Activated T-helper 1 cell treated with anti-CD3 and anti-CD28 coated beads, Interleukin-12 subunit alpha, Interleukin-12 subunit beta, Interleukin-2, Interleukin-4 antibody, amounts not matched to agents 30 ng/mL and 10 ng/mL and 1 ng/mL, durations not matched to agents 14 hours and 24 hours and 36 hours (primary cell): ENCODE data around the gene SRCIN1. TPM values are rescaled to one million over a fixed set of nuclear protein-coding genes. Genes with fewer than 3 reads are reported as not detected.

Source experiments
- DNase-seq: peaks from one replicate; pipeline ENCODE4 v3.0.0; 2021; ENCODE audit warnings: low spot score
- H3K27ac Mint-ChIP-seq: one replicate; pipeline ENCODE4 v1.8.0; 2021; ENCODE audit warnings: mild to moderate bottlenecking, mixed read lengths
- H3K27me3 Mint-ChIP-seq: one replicate; pipeline ENCODE4 v1.8.0; 2022; ENCODE audit warnings: mild to moderate bottlenecking, moderate library complexity, mixed read lengths; ENCODE audit not compliant: insufficient read depth
- H3K36me3 Mint-ChIP-seq: one replicate; pipeline ENCODE4 v1.8.0; 2021; ENCODE audit warnings: low read depth, mixed read lengths
- H3K4me1 Mint-ChIP-seq: one replicate; pipeline ENCODE4 v1.8.0; 2021; ENCODE audit warnings: low read depth, mixed read lengths
- H3K4me3 Mint-ChIP-seq: one replicate; pipeline ENCODE4 v1.8.0; 2021; ENCODE audit warnings: mild to moderate bottlenecking, moderate library complexity, mixed read lengths
- H3K9me3 Mint-ChIP-seq: one replicate; pipeline ENCODE4 v1.8.0; 2021; ENCODE audit warnings: mixed read lengths
- intact Hi-C: fragments of 100-400 bp; cut with micrococcal nuclease; formaldehyde crosslinking; loops from one replicate; pipeline ENCODE4 v1.15.1; 2024
- total RNA-seq: library from RNA; stranded (reverse); gene quantifications from 2 replicates; pipeline ENCODE4 v1.2.3, GENCODE V29; 2022

Gene SRCIN1
- total RNA-seq, 1 donor from 2014 or later, result 0.44 TPM

DNA sequence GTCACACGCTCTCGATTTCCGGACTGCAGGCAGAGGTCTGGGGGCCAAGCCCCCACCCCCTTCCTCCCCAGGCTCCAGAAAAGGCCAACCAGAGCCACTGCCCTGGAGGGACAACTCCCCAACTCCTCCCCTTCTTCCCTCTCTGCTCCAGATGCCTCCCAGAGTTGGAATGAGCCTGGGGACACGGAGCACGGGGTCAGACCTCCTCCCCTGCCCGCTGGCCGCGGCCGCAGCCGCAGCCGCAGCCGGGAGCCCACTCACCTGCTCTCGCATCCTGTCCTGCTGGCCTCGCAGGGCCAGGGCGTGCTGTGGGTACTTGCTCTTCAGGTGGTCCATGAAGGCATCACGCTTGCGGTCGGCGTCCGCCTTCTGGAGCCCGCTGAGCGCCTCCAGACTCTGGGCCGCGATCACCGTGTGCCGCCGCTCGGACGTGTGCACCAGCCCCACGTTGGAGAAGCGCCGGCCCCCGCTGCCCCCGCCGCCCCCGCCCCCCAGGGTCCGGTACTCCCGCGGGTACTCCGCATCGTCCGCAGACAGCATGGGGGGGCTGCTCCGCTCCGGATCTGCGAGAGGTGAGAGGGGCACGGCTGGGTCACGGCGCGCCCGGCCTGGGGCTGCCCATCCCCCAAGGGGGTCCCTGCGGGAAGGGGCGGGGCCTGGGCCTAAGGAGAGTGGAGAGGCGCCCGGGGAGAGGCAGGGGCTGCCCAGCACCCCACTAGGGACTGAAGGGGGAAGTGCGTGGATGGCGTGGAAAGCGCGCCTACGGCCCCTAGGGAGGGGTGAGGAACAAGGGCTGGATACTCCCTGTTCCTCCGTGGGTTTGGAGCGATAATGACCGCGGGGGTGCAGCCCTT, 27.3 kb downstream of the SRCIN1 start:
- Mint-ChIP-seq H3K27ac (no peak overlapping the region), H3K36me3 (no peaks in the 10 kb centered on the region), H3K4me1 (peaks cover 1% of the 10 kb centered on the region), H3K27me3 (peaks cover 75% of the 10 kb centered on the region), H3K4me3 (no peak overlapping the region), H3K9me3 (no peaks in the 10 kb centered on the region)
- no peak for DNase-seq
- intact Hi-C loops, result loop anchor here (10.0 kb wide), 1 partner anchor 834 kb away; the partner anchor contains the start of gene HNF1B

DNA sequence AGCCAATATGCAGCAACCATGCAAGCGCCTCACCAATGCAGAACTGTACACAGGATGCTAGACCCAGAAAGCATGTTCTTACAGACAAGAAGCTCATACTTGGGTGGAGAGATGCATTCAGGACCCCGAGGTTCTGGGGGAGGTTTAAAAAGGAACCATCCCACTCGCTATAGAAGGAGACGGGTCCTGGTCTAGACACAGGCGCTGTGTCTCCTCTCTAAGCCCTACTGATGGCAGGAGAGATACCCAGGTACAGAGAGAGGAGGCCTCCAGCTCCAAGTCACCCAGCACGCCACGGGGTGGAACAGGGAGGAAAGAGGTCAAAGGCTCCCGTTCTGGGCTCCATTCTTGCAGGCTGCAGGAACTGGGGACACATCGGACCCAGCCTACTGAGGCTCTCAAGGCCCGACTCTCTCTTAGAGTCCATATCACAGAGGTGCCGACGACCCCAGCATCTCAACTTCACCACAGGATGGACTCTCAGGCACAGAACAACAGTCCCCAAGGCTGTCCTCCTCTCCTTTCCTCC, 28.0 kb downstream of the SRCIN1 start:
- no peak for DNase-seq
- Mint-ChIP-seq H3K36me3 (no peaks in the 10 kb centered on the region), H3K27me3 (peaks cover 76% of the 10 kb centered on the region), H3K27ac (no peak overlapping the region), H3K4me3 (no peak overlapping the region), H3K9me3 (no peaks in the 10 kb centered on the region), H3K4me1 (peaks cover 5% of the 10 kb centered on the region)
- intact Hi-C loops, result loop anchor here (10.0 kb wide), 1 partner anchor 833 kb away; the partner anchor contains the start of gene HNF1B

DNA sequence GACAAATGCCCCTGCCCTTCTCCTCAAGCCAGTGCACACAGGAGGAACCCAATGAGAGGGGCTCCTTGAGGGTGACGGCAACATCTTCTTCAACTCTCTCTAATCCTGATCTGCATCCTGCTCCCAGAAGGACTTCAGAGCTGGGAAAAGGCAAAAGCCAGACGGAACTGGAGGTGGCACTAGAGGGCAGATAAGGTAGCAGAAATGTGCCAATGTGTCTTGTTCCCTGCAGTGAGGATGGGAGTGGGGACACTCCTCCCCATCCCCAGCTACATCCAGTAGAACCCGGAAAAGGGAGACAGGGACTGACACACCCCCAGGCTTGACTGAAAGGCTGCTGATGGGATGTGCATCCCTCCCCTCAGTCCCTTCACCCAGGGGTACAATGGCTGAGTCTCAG, 28.5 kb downstream of the SRCIN1 start:
- Mint-ChIP-seq H3K27me3 (peaks cover 73% of the 10 kb centered on the region), H3K27ac (no peak overlapping the region), H3K36me3 (no peaks in the 10 kb centered on the region), H3K4me1 (peaks cover 5% of the 10 kb centered on the region), H3K9me3 (no peaks in the 10 kb centered on the region), H3K4me3 (no peak overlapping the region)
- DNase-seq, result no peak
- intact Hi-C loops, result loop anchor here (10.0 kb wide), 1 partner anchor 832 kb away; the partner anchor contains the start of gene HNF1B

DNA sequence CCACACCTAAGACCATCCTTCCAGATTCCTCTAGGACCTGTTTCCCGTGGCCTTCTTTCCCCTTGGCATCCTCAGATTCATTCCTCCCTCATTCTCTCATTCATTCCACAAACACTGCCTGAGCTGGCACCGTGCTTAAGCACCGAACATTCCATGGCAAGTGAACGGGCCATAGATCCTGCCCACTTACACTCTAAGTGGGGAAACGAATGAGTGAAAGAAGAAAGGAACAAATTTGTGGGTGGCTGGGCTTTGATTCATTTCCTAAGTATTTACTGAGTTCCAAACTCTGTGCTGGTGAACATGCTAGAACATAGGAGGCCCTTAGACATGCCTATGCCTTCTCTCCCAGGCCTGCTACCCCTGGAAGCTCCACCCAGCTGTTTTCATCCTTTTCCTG, 30.0 kb downstream of the SRCIN1 start:
- intact Hi-C loops, result loop anchor here (10.0 kb wide), 1 partner anchor 831 kb away; the partner anchor contains the start of gene HNF1B
- no peaks in the 10 kb centered on the region for H3K9me3 Mint-ChIP-seq
- H3K4me3 Mint-ChIP-seq, result no peak overlapping the region

GRCh38 chr17:38574712-38575111, 31.0 kb downstream of the SRCIN1 start:
- Mint-ChIP-seq H3K27me3 (peaks cover 73% of the 10 kb centered on the region), H3K4me3 (no peak overlapping the region), H3K27ac (no peak overlapping the region), H3K9me3 (no peaks in the 10 kb centered on the region), H3K36me3 (no peaks in the 10 kb centered on the region), H3K4me1 (peaks cover 5% of the 10 kb centered on the region)
- intact Hi-C loops, result loop anchor here (10.0 kb wide), 1 partner anchor 830 kb away; the partner anchor contains the start of gene HNF1B
- no peak for DNase-seq

More for the DNA sequence above, 30.0 kb downstream of the SRCIN1 start:
- no peak overlapping the region for H3K27ac Mint-ChIP-seq
- DNase-seq, result no peak
- no peaks in the 10 kb centered on the region for H3K36me3 Mint-ChIP-seq
- peaks cover 5% of the 10 kb centered on the region for H3K4me1 Mint-ChIP-seq
- H3K27me3 Mint-ChIP-seq, result peaks cover 73% of the 10 kb centered on the region

GRCh38 chr17:38572669-38573365, 32.9 kb downstream of the SRCIN1 start:
- DNase-seq, result no peak
- intact Hi-C loops, result loop anchor here (10.0 kb wide), 1 partner anchor 828 kb away; the partner anchor contains the start of gene HNF1B
- Mint-ChIP-seq H3K9me3 (no peaks in the 10 kb centered on the region), H3K4me1 (peaks cover 5% of the 10 kb centered on the region), H3K27ac (no peak overlapping the region), H3K36me3 (no peaks in the 10 kb centered on the region), H3K4me3 (no peak overlapping the region), H3K27me3 (peaks cover 69% of the 10 kb centered on the region)

DNA sequence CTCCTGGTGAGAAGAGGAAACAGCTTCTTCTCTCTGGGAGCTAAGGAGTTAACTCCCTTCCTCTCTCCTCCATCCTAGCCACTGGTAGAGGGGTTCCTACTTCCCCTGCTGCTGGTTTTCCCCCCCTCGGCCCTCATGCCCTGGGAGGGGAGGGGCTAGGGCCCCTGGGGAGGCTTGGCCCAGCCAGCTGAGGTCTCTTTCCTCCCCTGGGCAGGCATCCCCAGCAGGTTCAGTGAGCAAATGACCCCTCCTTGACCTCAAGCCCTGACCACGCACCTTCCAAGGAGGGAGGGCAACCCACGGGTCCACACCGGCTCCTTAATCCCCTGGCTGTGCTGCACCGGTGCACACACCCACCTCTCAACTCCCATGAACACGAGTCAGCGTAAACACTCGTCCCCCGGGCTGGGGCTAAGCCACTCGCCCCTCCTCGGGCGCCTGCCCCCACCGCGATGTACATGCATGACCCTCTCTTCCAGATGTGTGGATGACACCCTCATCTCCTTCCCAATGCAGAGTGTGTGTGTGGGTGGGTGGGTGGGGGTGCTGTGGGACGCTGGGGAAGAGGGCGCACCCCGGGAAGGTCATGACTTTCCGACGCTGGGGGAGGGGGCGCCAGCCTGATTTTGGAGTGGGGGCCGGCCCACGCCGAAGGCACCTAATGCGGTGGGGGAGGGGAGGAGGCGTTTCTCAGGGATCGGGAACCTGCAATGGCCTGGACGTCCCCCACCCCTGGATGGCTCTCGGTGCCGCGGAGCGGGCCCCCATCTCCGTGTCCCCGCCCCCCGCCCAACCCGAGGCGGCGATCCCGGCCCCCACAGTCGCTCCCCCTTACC, 33.7 kb downstream of the SRCIN1 start:
- intact Hi-C loops, result loop anchor here (10.0 kb wide), 1 partner anchor 827 kb away; the partner anchor contains the start of gene HNF1B
- Mint-ChIP-seq H3K4me1 (peaks cover 5% of the 10 kb centered on the region), H3K4me3 (no peak overlapping the region), H3K9me3 (no peaks in the 10 kb centered on the region), H3K27me3 (peaks cover 70% of the 10 kb centered on the region), H3K27ac (no peak overlapping the region), H3K36me3 (no peaks in the 10 kb centered on the region)
- DNase-seq, result no peak

GRCh38 chr17:38569701-38570512, 35.8 kb downstream of the SRCIN1 start:
- peaks cover 5% of the 10 kb centered on the region for H3K4me1 Mint-ChIP-seq
- H3K36me3 Mint-ChIP-seq, result no peaks in the 10 kb centered on the region
- no peaks in the 10 kb centered on the region for H3K9me3 Mint-ChIP-seq
- no peak overlapping the region for H3K27ac Mint-ChIP-seq
- DNase-seq, result no peak
- intact Hi-C loops, result loop anchor here (10.0 kb wide), 2 partner anchors 825 to 1625 kb away; partner anchors contain the start of genes AATF and HNF1B
- no peak overlapping the region for H3K4me3 Mint-ChIP-seq
- H3K27me3 Mint-ChIP-seq, result peaks cover 67% of the 10 kb centered on the region

DNA sequence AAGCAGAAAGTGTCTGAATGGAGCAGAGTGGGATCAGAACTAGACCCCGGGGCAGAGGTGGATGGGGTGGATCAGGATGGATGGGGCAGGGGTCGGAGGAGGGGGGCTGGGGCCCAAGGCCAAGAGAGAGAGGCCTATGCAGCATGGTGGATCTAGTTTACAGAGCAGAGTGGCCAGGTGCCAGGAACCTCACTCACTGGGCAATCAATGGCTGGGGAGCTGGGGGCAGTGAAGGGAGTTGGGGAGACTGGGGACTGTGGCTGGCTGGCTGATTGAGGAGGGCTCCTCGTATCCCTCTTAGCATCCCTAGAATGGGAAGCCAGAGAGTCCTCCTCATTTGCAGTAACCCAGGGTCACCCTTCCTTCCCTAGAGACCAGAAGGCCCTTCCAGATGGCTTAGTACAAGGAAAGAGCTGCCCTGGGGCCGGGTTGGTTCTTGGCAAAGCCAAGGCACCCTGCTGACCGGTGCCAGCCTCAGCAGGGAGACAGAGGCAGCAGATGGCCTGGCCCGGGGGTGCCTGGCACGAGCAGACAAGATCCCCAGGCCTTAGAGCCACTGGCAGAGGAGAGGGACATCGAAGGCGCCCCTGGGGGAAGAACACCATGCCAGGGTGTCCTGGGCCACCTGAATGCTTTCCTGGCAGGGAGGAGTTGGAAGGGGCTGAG, 36.8 kb downstream of the SRCIN1 start:
- Mint-ChIP-seq H3K27me3 (peaks cover 71% of the 10 kb centered on the region), H3K4me3 (no peak overlapping the region), H3K27ac (no peak overlapping the region), H3K36me3 (no peaks in the 10 kb centered on the region), H3K4me1 (peaks cover 5% of the 10 kb centered on the region), H3K9me3 (no peaks in the 10 kb centered on the region)
- intact Hi-C loops, result loop anchor here (10.0 kb wide), 1 partner anchor 1624 kb away; the partner anchor contains the start of gene AATF
- DNase-seq, result no peak

- H3K4me3 Mint-ChIP-seq, result no peak overlapping the region
- no peak for DNase-seq
- no peaks in the 10 kb centered on the region for H3K36me3 Mint-ChIP-seq
- H3K4me1 Mint-ChIP-seq, result peaks cover 3% of the 10 kb centered on the region
- intact Hi-C loops, result loop anchor here (10.0 kb wide), 1 partner anchor 1623 kb away; the partner anchor contains the start of gene AATF
- H3K9me3 Mint-ChIP-seq, result no peaks in the 10 kb centered on the region
- peaks cover 70% of the 10 kb centered on the region for H3K27me3 Mint-ChIP-seq
- no peak overlapping the region for H3K27ac Mint-ChIP-seq
These were observed 37.5 kb downstream of the SRCIN1 start for GRCh38 chr17:38568274-38568673.

DNA sequence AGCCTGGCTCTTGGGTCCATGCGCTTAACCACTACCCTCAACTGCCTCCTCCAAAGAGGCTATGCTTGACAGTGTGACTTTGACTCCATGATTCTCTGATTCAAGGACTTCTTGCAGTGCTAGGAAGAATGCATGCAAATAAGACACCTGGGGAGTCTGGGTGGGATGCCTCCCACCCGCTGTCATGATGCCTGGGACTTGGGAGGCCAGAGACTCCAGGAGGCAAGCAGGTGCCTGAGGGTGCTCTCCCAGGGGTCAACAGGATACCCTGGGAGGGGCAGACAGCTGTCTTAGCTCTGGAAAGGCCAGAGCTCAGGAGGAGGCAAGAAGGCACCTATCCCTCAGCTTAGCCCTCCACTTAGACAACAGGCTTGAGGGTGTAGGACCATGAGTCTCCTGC, 38.4 kb downstream of the SRCIN1 start:
- intact Hi-C loops, result loop anchor here (10.0 kb wide), 1 partner anchor 1623 kb away; the partner anchor contains the start of gene AATF

More for the DNA sequence above, 38.4 kb downstream of the SRCIN1 start:
- Mint-ChIP-seq H3K9me3 (no peaks in the 10 kb centered on the region), H3K27ac (no peak overlapping the region), H3K36me3 (no peaks in the 10 kb centered on the region), H3K27me3 (peaks cover 74% of the 10 kb centered on the region), H3K4me1 (no peaks in the 10 kb centered on the region), H3K4me3 (no peak overlapping the region)
- no peak for DNase-seq
